Colonic mucosa (tissue), 4 donors: ENCODE data around the gene FATE1. TPM values are rescaled to one million over a fixed set of nuclear protein-coding genes. Genes with fewer than 3 reads are reported as not detected.

ENCODE experiments used
- DNase-seq: peaks from one replicate; pipeline ENCODE4 v3.0.0-alpha.2; 2020
- H3K27ac ChIP-seq: fragments of 200-600 bp; one replicate; pipeline ENCODE4 v1.8.0; 2021
- H3K27me3 ChIP-seq: fragments of 200-600 bp; one replicate; pipeline ENCODE4 v1.8.0; 2021
- H3K36me3 ChIP-seq: fragments of 200-600 bp; one replicate; pipeline ENCODE4 v1.8.0; 2021
- H3K4me1 ChIP-seq: fragments of 200-600 bp; one replicate; pipeline ENCODE4 v1.8.0; 2021; ENCODE audit warnings: mild to moderate bottlenecking
- H3K4me3 ChIP-seq: fragments of 200-600 bp; one replicate; pipeline ENCODE4 v1.8.0; 2021
- H3K9ac ChIP-seq, 2 donors: one replicate each; pipeline ENCODE4 v1.7.0; 2013; ENCODE audit warnings: control low read depth in 2 of 2, low read depth in 2 of 2, low read length in 2 of 2
- H3K9me3 ChIP-seq: fragments of 200-600 bp; one replicate; pipeline ENCODE4 v1.8.0; 2021
- intact Hi-C: fragments of 100-400 bp; cut with DNase I; formaldehyde crosslinking; loops from one replicate; pipeline ENCODE4 v1.14.1; 2022
- total RNA-seq, 2 donors: library from RNA; stranded (reverse); fragmentation: NEBNext Ultra II Directional in 1 of 2; extraction: Animal tissue kit (Norgen Biotek cat#: 25700) in 1 of 2; gene quantifications; one replicate each; pipeline ENCODE4 v1.2.1, GENCODE V29; 2021
- TF ChIP-seq, protein P1 (sequence below): fragments of 200-600 bp; IDR thresholded peaks from one replicate; pipeline ENCODE4 v1.8.0; 2022; ENCODE audit warnings: antibody characterized with exemption, mild to moderate bottlenecking
- donor health status: healthy.
- donor health status: DM: no; HTN: no; CAD: no.
- donor health status: DM: no; HTN: no; CAD: no.

FATE1 gene
- total RNA-seq, 2 donors from 2014 or later = not detected

DNA sequence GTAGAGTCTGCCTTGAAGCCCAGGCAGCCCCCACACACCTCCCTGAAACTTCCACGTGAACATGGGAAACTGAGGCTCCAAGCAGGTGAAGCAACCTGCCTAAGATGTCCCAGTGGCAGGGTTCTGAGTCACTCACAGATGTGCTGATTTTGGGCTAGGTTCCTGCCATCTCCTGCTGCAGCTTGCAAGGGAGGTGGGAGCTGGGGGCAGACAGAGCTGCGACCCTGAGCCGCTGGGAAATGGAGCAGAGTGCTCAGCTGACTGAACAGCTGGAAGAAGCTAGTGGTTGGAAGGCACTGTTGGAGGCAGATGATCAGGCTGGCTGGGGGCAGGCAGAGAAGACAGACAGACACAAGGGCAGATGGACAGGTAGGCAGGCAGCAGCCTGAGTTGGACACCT is 3.6 kb upstream of the FATE1 start:
- no peak overlapping the region for H3K27ac ChIP-seq
- H3K36me3 ChIP-seq = no peaks in the 10 kb centered on the region
- no peak overlapping the region for H3K4me3 ChIP-seq
- DNase-seq = no peak
- no peak overlapping the region for H3K9ac ChIP-seq
- no peaks in the 10 kb centered on the region for H3K27me3 ChIP-seq
- no peaks in the 10 kb centered on the region for H3K4me1 ChIP-seq
- intact Hi-C loops = no loop called here
- TF ChIP-seq, protein P1, sequence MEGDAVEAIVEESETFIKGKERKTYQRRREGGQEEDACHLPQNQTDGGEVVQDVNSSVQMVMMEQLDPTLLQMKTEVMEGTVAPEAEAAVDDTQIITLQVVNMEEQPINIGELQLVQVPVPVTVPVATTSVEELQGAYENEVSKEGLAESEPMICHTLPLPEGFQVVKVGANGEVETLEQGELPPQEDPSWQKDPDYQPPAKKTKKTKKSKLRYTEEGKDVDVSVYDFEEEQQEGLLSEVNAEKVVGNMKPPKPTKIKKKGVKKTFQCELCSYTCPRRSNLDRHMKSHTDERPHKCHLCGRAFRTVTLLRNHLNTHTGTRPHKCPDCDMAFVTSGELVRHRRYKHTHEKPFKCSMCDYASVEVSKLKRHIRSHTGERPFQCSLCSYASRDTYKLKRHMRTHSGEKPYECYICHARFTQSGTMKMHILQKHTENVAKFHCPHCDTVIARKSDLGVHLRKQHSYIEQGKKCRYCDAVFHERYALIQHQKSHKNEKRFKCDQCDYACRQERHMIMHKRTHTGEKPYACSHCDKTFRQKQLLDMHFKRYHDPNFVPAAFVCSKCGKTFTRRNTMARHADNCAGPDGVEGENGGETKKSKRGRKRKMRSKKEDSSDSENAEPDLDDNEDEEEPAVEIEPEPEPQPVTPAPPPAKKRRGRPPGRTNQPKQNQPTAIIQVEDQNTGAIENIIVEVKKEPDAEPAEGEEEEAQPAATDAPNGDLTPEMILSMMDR = no peak
- H3K9me3 ChIP-seq = no peaks in the 10 kb centered on the region

DNA sequence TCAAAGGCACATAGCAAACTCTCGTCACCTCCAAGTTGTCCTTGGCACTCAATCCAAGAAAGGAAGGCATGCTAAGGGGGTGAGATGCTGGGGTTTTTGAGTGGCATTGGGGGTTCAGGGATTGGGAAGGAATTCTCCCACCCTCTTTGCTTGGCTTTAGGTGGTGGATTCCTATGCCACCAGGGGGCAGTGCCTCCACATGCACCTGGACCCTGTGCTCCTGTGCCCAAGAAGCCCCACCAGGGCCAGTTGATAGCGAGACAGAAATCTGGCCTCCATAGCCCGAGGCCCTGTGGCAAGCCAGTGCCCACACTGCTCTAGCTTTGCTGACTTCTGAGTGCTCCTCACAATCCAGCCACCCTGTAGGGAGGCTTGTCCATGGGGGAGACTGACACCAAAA is 2.0 kb upstream of the FATE1 start:
- H3K9ac ChIP-seq = no peak overlapping the region
- H3K9me3 ChIP-seq = no peaks in the 10 kb centered on the region
- intact Hi-C loops = no loop called here
- H3K36me3 ChIP-seq = no peaks in the 10 kb centered on the region
- H3K27ac ChIP-seq = no peak overlapping the region
- H3K4me1 ChIP-seq = no peaks in the 10 kb centered on the region
- no peaks in the 10 kb centered on the region for H3K27me3 ChIP-seq
- no peak for DNase-seq
- H3K4me3 ChIP-seq = no peak overlapping the region
- TF ChIP-seq, protein P1 = peak; percentile 37

DNA sequence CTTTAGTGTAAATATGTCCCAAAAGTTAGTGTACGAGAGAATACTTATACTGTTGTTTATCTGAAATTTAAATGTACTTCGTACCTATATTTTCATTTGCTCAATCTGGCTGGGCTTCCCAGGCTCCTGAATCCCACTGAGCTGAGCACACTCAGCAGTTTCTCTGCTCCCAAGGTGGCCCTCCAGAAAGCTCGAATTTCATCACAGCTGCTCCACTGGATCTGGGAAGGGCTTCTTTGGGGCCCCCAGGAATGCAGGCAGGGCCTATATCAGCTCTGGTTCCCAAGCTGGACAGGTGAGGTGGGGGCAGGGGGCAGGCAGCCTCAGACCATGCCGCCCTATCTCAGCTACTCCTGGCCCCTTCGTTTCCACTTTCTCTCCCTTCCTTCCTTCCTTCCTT is 1.5 kb upstream of the FATE1 start:
- no peak for DNase-seq
- no peak overlapping the region for H3K9ac ChIP-seq
- TF ChIP-seq, protein P1 = no peak

DNA sequence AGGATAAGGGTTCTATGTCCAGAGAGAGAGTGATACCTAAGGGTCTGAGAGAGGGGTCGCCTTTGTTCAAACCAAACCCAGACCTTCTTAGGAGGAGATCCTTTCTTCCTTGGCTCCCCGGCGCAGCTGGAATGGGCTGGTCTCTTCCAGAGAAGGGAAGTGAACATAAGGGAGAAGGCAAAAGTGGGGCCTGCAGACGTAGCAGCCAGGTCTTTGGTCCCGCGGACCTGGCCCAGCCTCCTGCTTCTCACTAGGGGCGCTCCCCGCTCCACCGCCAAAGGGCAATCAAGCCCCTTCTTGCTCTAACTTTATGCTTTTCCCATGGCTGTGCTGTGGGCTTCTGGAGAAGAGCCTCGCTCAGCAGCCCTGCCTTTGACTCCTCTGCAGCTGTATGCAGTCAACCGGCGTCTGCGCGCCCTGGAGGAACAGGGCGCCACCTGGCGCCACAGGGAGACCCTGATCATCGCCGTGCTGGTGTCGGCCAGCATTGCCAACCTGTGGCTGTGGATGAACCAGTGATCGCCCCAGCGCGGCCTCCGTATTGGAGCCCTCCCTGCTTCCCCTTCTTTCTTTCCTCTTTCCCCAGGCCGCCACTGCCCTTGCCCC is 6.5 kb downstream of the FATE1 start:
- H3K4me1 ChIP-seq = no peaks in the 10 kb centered on the region
- H3K4me3 ChIP-seq = no peak overlapping the region
- no peak overlapping the region for H3K9ac ChIP-seq
- TF ChIP-seq, protein P1 = peak; percentile 38
- no peaks in the 10 kb centered on the region for H3K9me3 ChIP-seq
- no peaks in the 10 kb centered on the region for H3K27me3 ChIP-seq
- H3K36me3 ChIP-seq = no peaks in the 10 kb centered on the region
- H3K27ac ChIP-seq = no peak overlapping the region
- peak; percentile 24 for DNase-seq
- intact Hi-C loops = no loop called here

More for the DNA sequence above, 1.5 kb upstream of the FATE1 start:
- Histone ChIP-seq H3K4me3 (no peak overlapping the region), H3K9me3 (no peaks in the 10 kb centered on the region), H3K36me3 (no peaks in the 10 kb centered on the region), H3K4me1 (no peaks in the 10 kb centered on the region), H3K27me3 (no peaks in the 10 kb centered on the region), H3K27ac (no peak overlapping the region)
- intact Hi-C loops = no loop called here

DNA sequence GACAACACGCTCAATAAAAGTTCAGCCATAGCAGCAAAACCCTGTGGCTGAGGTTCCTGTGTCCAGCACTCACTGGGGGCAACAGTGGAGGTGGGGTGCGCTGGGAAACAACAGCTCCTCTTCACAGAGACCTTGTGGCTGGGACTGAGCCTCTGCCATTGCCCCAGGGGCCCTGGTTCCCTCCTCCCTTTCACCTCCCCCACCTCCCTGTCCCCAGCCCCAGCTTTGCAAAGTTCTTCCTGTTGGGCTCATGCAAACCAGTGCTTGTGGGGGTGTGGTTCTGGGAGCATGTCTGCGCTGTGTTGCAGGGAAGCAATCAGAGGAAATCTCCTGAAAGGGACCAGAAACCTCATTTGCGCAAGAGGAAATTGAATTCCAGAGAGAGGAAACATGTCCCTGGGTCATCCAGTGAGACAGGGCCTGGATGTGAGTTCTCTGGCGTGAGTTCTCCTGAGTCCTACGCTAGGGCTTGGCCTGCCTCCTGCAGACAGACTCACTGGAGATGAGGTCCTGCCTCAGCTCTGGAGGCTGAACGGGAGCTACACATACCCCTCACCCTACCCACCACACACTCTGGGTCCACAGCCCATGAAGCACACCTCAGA is 7.4 kb downstream of the FATE1 start:
- Histone ChIP-seq H3K4me3 (no peak overlapping the region), H3K4me1 (no peaks in the 10 kb centered on the region), H3K9ac (no peak overlapping the region), H3K27ac (no peak overlapping the region), H3K36me3 (no peaks in the 10 kb centered on the region), H3K27me3 (no peaks in the 10 kb centered on the region), H3K9me3 (no peaks in the 10 kb centered on the region)
- TF ChIP-seq, protein P1 = no peak
- intact Hi-C loops = no loop called here
- no peak for DNase-seq
